SH-SY5Y (cell line): ENCODE data around the gene ITSN1.

ENCODE experiments used
- GATA2 ChIP-seq: IDR thresholded peaks from 2 replicates; pipeline ENCODE4 v1.6.1; 2011; ENCODE audit warnings: mild to moderate bottlenecking, low read depth, low read length
- GATA3 ChIP-seq: IDR thresholded peaks from 2 replicates; pipeline ENCODE4 v1.6.1; 2011; ENCODE audit warnings: low read depth, mild to moderate bottlenecking, low read length, moderate library complexity

DNA sequence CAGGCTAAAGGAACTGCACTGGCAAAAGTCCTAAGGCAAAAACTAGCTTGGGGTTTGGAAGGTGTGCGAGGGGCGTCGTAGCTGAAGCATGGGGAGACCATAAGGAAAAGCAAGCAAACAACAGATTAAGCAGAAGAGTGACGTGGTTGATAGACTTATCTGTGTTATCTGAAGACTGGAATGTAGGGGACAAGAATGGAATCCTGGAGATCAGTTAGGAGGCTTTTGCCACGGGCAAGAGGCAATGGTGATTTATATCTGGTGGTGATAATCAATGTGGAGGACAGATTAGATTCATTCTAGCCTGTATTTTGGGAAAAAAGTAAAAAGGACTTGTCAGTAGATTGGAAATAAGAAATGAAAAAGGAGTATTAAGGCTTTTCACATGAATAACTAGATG is 97.4 kb downstream of the ITSN1 start:
- TF ChIP-seq GATA2: no peak
- TF ChIP-seq GATA3: no peak
